SH-SY5Y (cell line): ENCODE data around the gene KCTD5.

Experiments used
- GATA2 ChIP-seq: IDR thresholded peaks from 2 replicates; pipeline ENCODE4 v1.6.1; 2011; ENCODE audit warnings: mild to moderate bottlenecking, low read depth, low read length
- GATA3 ChIP-seq: IDR thresholded peaks from 2 replicates; pipeline ENCODE4 v1.6.1; 2011; ENCODE audit warnings: low read depth, mild to moderate bottlenecking, low read length, moderate library complexity

DNA sequence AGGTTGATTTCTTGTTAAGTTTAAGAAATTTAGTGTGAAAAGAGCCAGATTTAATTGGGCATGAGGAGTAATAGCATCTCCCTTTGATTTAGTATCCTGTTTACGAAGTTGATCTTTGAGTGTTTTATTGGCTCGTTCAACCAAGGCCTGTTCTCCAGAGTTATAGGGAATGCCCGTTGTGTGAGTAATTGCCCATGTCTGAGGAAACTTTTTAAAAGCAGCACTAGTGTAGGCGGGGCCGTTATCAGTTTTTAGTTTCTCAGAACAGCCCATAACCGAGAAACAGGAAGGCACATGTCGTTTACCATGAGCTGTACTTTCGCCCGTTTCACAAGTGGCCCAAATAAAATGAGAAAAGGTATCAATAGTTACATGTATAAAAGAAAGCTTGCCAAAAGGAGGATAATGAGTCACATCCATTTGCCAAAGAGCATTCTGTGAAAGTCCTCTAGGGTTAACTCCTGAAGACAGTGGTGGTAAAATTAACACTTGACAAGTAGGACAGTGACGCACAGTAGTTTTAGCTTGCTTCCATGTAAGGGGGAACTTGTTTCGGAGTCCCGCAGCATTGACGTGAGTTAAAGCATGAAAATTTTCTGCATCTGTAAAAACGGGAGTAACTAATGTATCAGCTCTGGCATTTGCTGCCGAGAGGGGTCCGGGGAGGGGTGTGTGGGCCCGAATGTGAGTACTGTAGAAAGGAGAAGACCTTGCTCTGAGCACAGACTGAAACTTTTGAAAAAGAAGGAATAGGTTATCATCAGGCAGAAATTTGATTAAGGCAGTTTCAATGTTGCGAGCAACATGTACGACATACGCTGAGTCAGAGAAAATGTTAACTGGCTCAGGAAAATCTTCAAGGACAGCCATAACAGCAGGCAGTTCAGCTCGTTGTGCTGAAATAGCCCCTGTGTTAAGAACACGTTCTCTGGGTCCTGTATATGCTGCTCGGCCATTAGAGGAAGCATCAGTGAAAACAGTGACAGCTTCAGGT lies 18.5 kb upstream of the KCTD5 start:
- no peak for TF ChIP-seq GATA3
- no peak for TF ChIP-seq GATA2
